ENCODE results near the gene ZNF831.

GRCh38 chr20:59307270-59307669, 143.6 kb downstream of the ZNF831 start:
- TF ChIP-seq CTCF (IDR thresholded peaks at IDR 0.05) (no peak), ZNF317 (CRISPR knock-in tag; IDR thresholded peaks at IDR 0.05; ENCODE audit: borderline replicate concordance, low read depth) (no peak), ESRRA (CRISPR knock-in tag; IDR thresholded peaks at IDR 0.05; ENCODE audit: borderline replicate concordance) (no peak), SP1 (CRISPR knock-in tag; conservative IDR thresholded peaks at IDR 0.05) (no peak), PREB (CRISPR knock-in tag; IDR thresholded peaks at IDR 0.05; ENCODE audit: borderline replicate concordance) (no peak), HMGA2 (CRISPR knock-in tag; IDR thresholded peaks at IDR 0.05) (no peak), E2F4 (CRISPR knock-in tag; IDR thresholded peaks at IDR 0.05; ENCODE audit: borderline replicate concordance, low read depth) (no peak), CREB1 (CRISPR knock-in tag; IDR thresholded peaks at IDR 0.05) (no peak), USF2 (CRISPR knock-in tag; IDR thresholded peaks at IDR 0.05) (no peak), ATF3 (CRISPR knock-in tag; conservative IDR thresholded peaks at IDR 0.05) (no peak), FOXP1 (CRISPR knock-in tag; IDR thresholded peaks at IDR 0.05; ENCODE audit: borderline replicate concordance) (no peak), ZNF512 (CRISPR knock-in tag; IDR thresholded peaks at IDR 0.05; ENCODE audit: borderline replicate concordance) (no peak), ATF6 (CRISPR knock-in tag; IDR thresholded peaks at IDR 0.05) (no peak), IRF2 (CRISPR knock-in tag; IDR thresholded peaks at IDR 0.05; ENCODE audit: borderline replicate concordance, low read depth) (no peak)

Data from WTC11 (cell line).